ENCODE measurements around the gene LHX4.

DNA sequence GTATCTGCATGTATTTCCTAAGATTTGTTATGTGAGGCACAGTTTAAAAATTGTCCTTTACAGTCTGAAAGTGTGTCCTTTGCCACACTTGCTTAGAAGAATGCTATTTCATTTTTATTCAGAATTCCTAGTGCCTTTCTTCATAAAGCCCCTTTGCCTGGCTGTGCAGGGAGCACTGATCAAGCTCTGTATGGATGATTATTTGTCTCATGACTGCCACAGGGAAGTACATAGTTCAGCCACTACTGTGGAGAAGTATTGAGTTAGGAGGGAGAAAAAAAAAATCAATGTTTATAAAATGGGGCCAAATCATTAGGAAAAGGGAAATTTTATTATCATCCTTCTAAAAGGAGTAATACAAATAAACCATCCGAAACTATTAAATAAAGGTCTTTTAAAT is 51.4 kb downstream of the LHX4 start:
- TF ChIP-seq, protein P1, sequence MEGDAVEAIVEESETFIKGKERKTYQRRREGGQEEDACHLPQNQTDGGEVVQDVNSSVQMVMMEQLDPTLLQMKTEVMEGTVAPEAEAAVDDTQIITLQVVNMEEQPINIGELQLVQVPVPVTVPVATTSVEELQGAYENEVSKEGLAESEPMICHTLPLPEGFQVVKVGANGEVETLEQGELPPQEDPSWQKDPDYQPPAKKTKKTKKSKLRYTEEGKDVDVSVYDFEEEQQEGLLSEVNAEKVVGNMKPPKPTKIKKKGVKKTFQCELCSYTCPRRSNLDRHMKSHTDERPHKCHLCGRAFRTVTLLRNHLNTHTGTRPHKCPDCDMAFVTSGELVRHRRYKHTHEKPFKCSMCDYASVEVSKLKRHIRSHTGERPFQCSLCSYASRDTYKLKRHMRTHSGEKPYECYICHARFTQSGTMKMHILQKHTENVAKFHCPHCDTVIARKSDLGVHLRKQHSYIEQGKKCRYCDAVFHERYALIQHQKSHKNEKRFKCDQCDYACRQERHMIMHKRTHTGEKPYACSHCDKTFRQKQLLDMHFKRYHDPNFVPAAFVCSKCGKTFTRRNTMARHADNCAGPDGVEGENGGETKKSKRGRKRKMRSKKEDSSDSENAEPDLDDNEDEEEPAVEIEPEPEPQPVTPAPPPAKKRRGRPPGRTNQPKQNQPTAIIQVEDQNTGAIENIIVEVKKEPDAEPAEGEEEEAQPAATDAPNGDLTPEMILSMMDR (IDR thresholded peaks at IDR 0.05), result no peak
- no peak for TF ChIP-seq POLR2A (IDR thresholded peaks at IDR 0.05)

All from body of pancreas (tissue), 4 donors.